CD4-positive, alpha-beta T cell (primary cell): Measurements from ENCODE around the gene TECPR2. TPM values are rescaled to one million over a fixed set of nuclear protein-coding genes. Genes with fewer than 3 reads are reported as not detected.

Experiments used
- ATAC-seq: fragments of 200-7000 bp; cut with Tn5 transposase; one replicate; pipeline ENCODE4 v1.10.0; 2022; ENCODE audit warnings: mild to moderate bottlenecking; ENCODE audit not compliant: poor library complexity
- CTCF ChIA-PET: fragments of 350-600 bp; sonication (Branson Sonifier 250); formaldehyde crosslinking; loops from one replicate; lab custom pipeline; 2021; ENCODE audit warnings: antibody characterized with exemption, inconsistent platforms; lab: Charles Lee
- POLR2A ChIA-PET: fragments of 350-600 bp; sonication (Branson Sonifier 250); formaldehyde crosslinking; loops from one replicate; lab custom pipeline; 2021; ENCODE audit warnings: antibody characterized with exemption, inconsistent platforms; lab: Charles Lee
- DNase-seq, 14 experiments: peaks; one replicate each; pipeline ENCODE4 v3.0.0-alpha.2; 2013 to 2020; ENCODE audit warnings: mixed read lengths in 2 of 14
- H3K27ac ChIP-seq, 2 donors: one replicate each; pipeline versions ENCODE4 v1.5.1 to v1.7.0; 2013; ENCODE audit warnings: low read length in 2 of 2, low read depth in 1 of 2, mild to moderate bottlenecking in 1 of 2
- H3K27me3 ChIP-seq, 2 experiments: 1 replicate in 1 of 2; 2 replicates in 1 of 2; pipeline versions ENCODE4 v1.6.1 to v1.7.0; 2013; ENCODE audit warnings: low read length in 2 of 2, control low read depth in 1 of 2, mild to moderate bottlenecking in 1 of 2, moderate library complexity in 1 of 2; ENCODE audit not compliant: insufficient read depth in 2 of 2, control insufficient read depth in 1 of 2
- H3K36me3 ChIP-seq: one replicate; pipeline ENCODE4 v1.6.1; 2013; ENCODE audit warnings: low read length, control low read depth; ENCODE audit not compliant: insufficient read depth
- H3K4me1 ChIP-seq: one replicate; pipeline ENCODE4 v1.6.1; 2013; ENCODE audit warnings: low read length, control low read depth; ENCODE audit not compliant: insufficient read depth
- H3K4me3 ChIP-seq: one replicate; pipeline ENCODE4 v1.5.1; 2013; ENCODE audit warnings: mild to moderate bottlenecking, low read length, moderate library complexity
- H3K9me3 ChIP-seq, 2 experiments: 1 replicate in 1 of 2; 2 replicates in 1 of 2; pipeline versions ENCODE4 v1.6.1 to v1.7.0; 2013; ENCODE audit warnings: low read length in 2 of 2, mild to moderate bottlenecking in 2 of 2, control low read depth in 1 of 2, moderate library complexity in 1 of 2; ENCODE audit not compliant: control insufficient read depth in 1 of 2, insufficient read depth in 1 of 2
- H3K27ac Mint-ChIP-seq: one replicate; pipeline ENCODE4 v1.8.0; 2020; ENCODE audit warnings: mixed read lengths
- H3K27me3 Mint-ChIP-seq: one replicate; pipeline ENCODE4 v1.8.0; 2021; ENCODE audit warnings: mixed read lengths
- H3K36me3 Mint-ChIP-seq: one replicate; pipeline ENCODE4 v1.8.0; 2021; ENCODE audit warnings: low read depth, mixed read lengths
- H3K4me1 Mint-ChIP-seq: one replicate; pipeline ENCODE4 v1.8.0; 2021; ENCODE audit warnings: low read depth, mixed read lengths
- H3K4me3 Mint-ChIP-seq: one replicate; pipeline ENCODE4 v1.8.0; 2020; ENCODE audit warnings: mild to moderate bottlenecking, mixed read lengths
- H3K9me3 Mint-ChIP-seq: one replicate; pipeline ENCODE4 v1.8.0; 2020; ENCODE audit warnings: mixed read lengths
- intact Hi-C, 2 experiments: fragments of 100-400 bp; cut with DNase I in 1 of 2; cut with micrococcal nuclease in 1 of 2; formaldehyde crosslinking; loops; one replicate each; pipeline versions ENCODE4 v1.15.1 to v1.9.0; 2023 to 2025; cut with DNase I, micrococcal nuclease
- total RNA-seq, 174 experiments: library from RNA in 2 of 174; stranded (reverse) in 2 of 174; gene quantifications; one replicate each; pipeline ENCODE4 v1.2.3 and lab custom pipeline; 2021 to 2026
- TF ChIP-seq, protein P1 (sequence below): fragments of 200-600 bp; IDR thresholded peaks from one replicate; pipeline ENCODE4 v1.8.0; 2022; ENCODE audit warnings: antibody characterized with exemption, mild to moderate bottlenecking

TECPR2 gene
- total RNA-seq, 2 experiments from 2014 or later = 5.0 to 5.4 TPM

DNA sequence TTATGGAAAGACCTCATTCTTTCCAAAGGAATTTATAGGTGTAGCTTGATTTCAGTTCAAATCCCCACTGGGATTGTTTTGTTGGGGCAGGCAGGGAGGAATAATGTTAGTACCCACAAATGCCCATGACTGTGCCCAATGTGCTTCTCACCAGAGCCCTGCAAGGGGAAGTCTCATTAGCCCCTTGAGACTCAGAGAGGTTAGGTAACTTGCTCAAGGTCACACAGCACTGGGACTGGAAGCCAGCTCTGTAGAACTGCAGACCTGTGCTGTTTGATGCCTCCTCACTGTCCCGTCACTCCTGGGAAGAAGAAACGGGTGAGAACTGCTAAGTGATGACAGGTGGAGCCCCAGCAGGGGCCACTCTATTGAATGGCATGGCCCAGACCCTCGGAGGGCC lies 138.0 kb downstream of the TECPR2 start:
- ATAC-seq (peak; percentile 24), DNase-seq (no peak)
- intact Hi-C loops = no loop called here
- peaks cover 13% of the 10 kb centered on the region for H3K36me3 ChIP-seq
- ChIA-PET POLR2A (no interaction called here), CTCF (no interaction called here)
- H3K36me3 Mint-ChIP-seq = peaks cover 10% of the 10 kb centered on the region
- no peaks in the 10 kb centered on the region for H3K9me3 ChIP-seq
- H3K4me3 Mint-ChIP-seq = no peak overlapping the region
- TF ChIP-seq, protein P1, sequence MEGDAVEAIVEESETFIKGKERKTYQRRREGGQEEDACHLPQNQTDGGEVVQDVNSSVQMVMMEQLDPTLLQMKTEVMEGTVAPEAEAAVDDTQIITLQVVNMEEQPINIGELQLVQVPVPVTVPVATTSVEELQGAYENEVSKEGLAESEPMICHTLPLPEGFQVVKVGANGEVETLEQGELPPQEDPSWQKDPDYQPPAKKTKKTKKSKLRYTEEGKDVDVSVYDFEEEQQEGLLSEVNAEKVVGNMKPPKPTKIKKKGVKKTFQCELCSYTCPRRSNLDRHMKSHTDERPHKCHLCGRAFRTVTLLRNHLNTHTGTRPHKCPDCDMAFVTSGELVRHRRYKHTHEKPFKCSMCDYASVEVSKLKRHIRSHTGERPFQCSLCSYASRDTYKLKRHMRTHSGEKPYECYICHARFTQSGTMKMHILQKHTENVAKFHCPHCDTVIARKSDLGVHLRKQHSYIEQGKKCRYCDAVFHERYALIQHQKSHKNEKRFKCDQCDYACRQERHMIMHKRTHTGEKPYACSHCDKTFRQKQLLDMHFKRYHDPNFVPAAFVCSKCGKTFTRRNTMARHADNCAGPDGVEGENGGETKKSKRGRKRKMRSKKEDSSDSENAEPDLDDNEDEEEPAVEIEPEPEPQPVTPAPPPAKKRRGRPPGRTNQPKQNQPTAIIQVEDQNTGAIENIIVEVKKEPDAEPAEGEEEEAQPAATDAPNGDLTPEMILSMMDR = no peak
- H3K4me1 ChIP-seq = peaks cover 13% of the 10 kb centered on the region
- no peaks in the 10 kb centered on the region for H3K4me1 Mint-ChIP-seq
- no peak overlapping the region for H3K27ac ChIP-seq
- H3K4me3 ChIP-seq = no peak overlapping the region
- no peaks in the 10 kb centered on the region for H3K27me3 ChIP-seq
- no peaks in the 10 kb centered on the region for H3K9me3 Mint-ChIP-seq
- H3K27me3 Mint-ChIP-seq = no peaks in the 10 kb centered on the region
- no peak overlapping the region for H3K27ac Mint-ChIP-seq

DNA sequence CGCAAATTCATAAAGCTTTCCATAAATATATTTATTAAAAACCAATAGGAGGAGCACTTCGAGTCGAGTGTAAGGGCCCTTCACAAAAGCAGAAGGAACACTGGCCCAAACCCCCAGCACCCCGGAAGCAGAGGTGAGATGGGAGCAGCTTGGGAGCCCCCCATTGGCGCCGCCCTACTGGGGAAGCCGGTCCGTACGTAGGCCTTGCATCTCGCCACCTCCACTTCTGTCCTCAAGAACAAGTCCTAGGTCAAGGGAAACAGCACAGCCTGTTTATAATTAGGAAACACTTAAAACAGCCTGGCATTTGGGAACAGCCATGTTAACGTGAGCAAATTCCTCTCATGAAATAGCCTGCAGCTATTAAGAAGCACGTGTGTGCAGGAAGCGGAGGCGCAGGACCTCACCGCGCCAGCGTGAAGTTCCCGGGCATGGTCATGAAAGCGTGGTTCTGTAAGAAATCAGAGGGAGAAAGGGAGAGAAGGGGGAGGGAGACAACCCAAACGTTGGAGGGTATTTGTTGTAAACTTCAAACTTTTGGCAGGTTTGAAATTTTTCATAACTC lies 139.1 kb downstream of the TECPR2 start:
- Histone ChIP-seq H3K36me3 (peaks cover 13% of the 10 kb centered on the region), H3K9me3 (no peaks in the 10 kb centered on the region), H3K27ac (no peak overlapping the region), H3K4me1 (peaks cover 13% of the 10 kb centered on the region), H3K27me3 (no peaks in the 10 kb centered on the region), H3K4me3 (no peak overlapping the region)
- no peaks in the 10 kb centered on the region for H3K27me3 Mint-ChIP-seq
- peak overlapping the region; percentile 11 for H3K27ac Mint-ChIP-seq
- peaks cover 10% of the 10 kb centered on the region for H3K36me3 Mint-ChIP-seq
- no peaks in the 10 kb centered on the region for H3K4me1 Mint-ChIP-seq
- ChIA-PET POLR2A (no interaction called here), CTCF (no interaction called here)
- no peak for DNase-seq
- no peak overlapping the region for H3K4me3 Mint-ChIP-seq
- no peak for ATAC-seq
- no peaks in the 10 kb centered on the region for H3K9me3 Mint-ChIP-seq
- TF ChIP-seq, protein P1 = no peak
- intact Hi-C loops = no loop called here

DNA sequence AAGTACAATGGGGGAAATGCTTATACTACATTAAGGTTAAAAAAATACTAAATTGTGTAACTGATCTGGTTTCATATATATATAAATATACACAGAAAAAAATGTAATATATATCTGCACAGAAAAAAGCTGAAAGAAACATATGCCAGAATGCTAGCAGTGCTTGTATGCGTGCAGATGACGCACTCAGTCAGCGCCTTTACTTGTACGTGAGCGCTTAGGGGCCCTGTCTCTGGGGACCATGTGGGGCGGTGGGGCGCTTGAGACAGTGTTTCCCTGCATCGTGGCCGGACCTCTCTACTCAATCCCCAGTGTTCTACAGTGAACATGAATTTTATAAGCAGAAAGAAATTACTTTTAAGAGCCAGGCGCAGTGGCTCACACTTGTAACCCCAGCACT lies 139.8 kb downstream of the TECPR2 start:
- Mint-ChIP-seq H3K27ac (no peak overlapping the region), H3K9me3 (no peaks in the 10 kb centered on the region), H3K27me3 (no peaks in the 10 kb centered on the region), H3K4me1 (no peaks in the 10 kb centered on the region), H3K4me3 (no peak overlapping the region), H3K36me3 (peaks cover 10% of the 10 kb centered on the region)
- Histone ChIP-seq H3K9me3 (no peaks in the 10 kb centered on the region), H3K4me3 (no peak overlapping the region), H3K4me1 (peaks cover 13% of the 10 kb centered on the region), H3K36me3 (peaks cover 13% of the 10 kb centered on the region), H3K27me3 (no peaks in the 10 kb centered on the region), H3K27ac (no peak overlapping the region)
- intact Hi-C loops = no loop called here
- CTCF ChIA-PET = no interaction called here
- no peak for DNase-seq
- ATAC-seq = no peak
- POLR2A ChIA-PET = no interaction called here
- TF ChIP-seq, protein P1 = no peak
